H1 (cell line): ENCODE measurements around the gene CEACAM16. TPM values are rescaled to one million over a fixed set of nuclear protein-coding genes. Genes with fewer than 3 reads are reported as not detected.

ENCODE experiments used
- CTCF ChIA-PET: fragments of 300-600 bp; sonication (Branson Sonifier 250); formaldehyde crosslinking; loops from one replicate; lab custom pipeline; 2021; ENCODE audit not compliant: partially characterized antibody; lab: Charles Lee
- POLR2A ChIA-PET: fragments of 300-600 bp; sonication (Branson Sonifier 250); formaldehyde crosslinking; loops from one replicate; lab custom pipeline; 2021; ENCODE audit warnings: inconsistent platforms; ENCODE audit not compliant: partially characterized antibody; lab: Charles Lee
- DNase-seq, 2 experiments: peaks; one replicate each; pipeline versions ENCODE4 v3.0.0 to v3.0.0-alpha.2; 2010 to 2022; ENCODE audit warnings: low spot score in 2 of 2, low read depth in 1 of 2, mixed read lengths in 1 of 2
- FAIRE-seq: peaks from 2 replicates; lab custom pipeline; 2011; peaks lifted over from hg19 to GRCh38; lab: Jason Lieb, UNC
- H2AFZ ChIP-seq: 2 replicates; pipeline ENCODE4 v1.8.1; 2012; ENCODE audit warnings: low read length, inconsistent platforms
- H2AK5ac ChIP-seq: 2 replicates; pipeline ENCODE4 v1.6.1; 2013; ENCODE audit warnings: low read depth, low read length
- H2BK120ac ChIP-seq: replicated peaks from 2 replicates; pipeline ENCODE3; 2013; ENCODE audit warnings: low read depth, low read length, inconsistent platforms
- H2BK12ac ChIP-seq: 2 replicates; pipeline ENCODE4 v1.6.1; 2013; ENCODE audit warnings: low read depth, low read length
- H2BK15ac ChIP-seq: 2 replicates; pipeline ENCODE4 v1.6.1; 2013; ENCODE audit warnings: low read length
- H2BK20ac ChIP-seq: 2 replicates; pipeline ENCODE4 v1.6.1; 2013; ENCODE audit warnings: low read length
- H2BK5ac ChIP-seq: 2 replicates; pipeline ENCODE4 v1.6.1; 2013; ENCODE audit warnings: low read depth, low read length
- H3K14ac ChIP-seq: 2 replicates; pipeline ENCODE4 v1.6.1; 2013; ENCODE audit warnings: inconsistent platforms; ENCODE audit not compliant: insufficient read length
- H3K18ac ChIP-seq: 2 replicates; pipeline ENCODE4 v1.6.1; 2013; ENCODE audit warnings: low read length; ENCODE audit errors: extremely low read depth
- H3K23ac ChIP-seq: 2 replicates; pipeline ENCODE4 v1.6.1; 2013; ENCODE audit warnings: inconsistent platforms; ENCODE audit not compliant: insufficient read length
- H3K23me2 ChIP-seq: 2 replicates; pipeline ENCODE4 v1.6.1; 2013; ENCODE audit warnings: low read depth, low read length
- H3K27ac ChIP-seq: 2 replicates; pipeline ENCODE4 v1.6.1; 2011; ENCODE audit warnings: low read depth, low read length, inconsistent platforms
- H3K27me3 ChIP-seq, 4 experiments: replicated peaks in 1 of 4; 1 replicate in 1 of 4; 2 replicates in 3 of 4; pipeline versions ENCODE4 v1.6.1 to v1.8.1; 2011 to 2013; ENCODE audit warnings: low read length in 3 of 4, mild to moderate bottlenecking in 3 of 4, inconsistent platforms in 2 of 4, mixed read lengths in 2 of 4, moderate library complexity in 1 of 4; ENCODE audit not compliant: control insufficient read depth in 3 of 4, insufficient read depth in 3 of 4; ENCODE audit errors: extremely low read depth in 1 of 4
- H3K36me3 ChIP-seq, 4 experiments: 2 replicates each; pipeline versions ENCODE4 v1.6.1 to v1.8.1; 2011 to 2013; ENCODE audit warnings: mild to moderate bottlenecking in 4 of 4, low read length in 3 of 4, moderate library complexity in 2 of 4, control low read depth in 1 of 4, inconsistent platforms in 1 of 4; ENCODE audit not compliant: insufficient read depth in 4 of 4, control insufficient read depth in 2 of 4
- H3K4ac ChIP-seq: replicated peaks from 2 replicates; pipeline ENCODE3; 2013; ENCODE audit warnings: low read length, low read depth, mixed read lengths, inconsistent platforms; ENCODE audit not compliant: insufficient read length
- H3K4me1 ChIP-seq, 4 experiments: replicated peaks in 1 of 4; 1 replicate in 1 of 4; 2 replicates in 3 of 4; pipeline versions ENCODE4 v1.6.1 to v1.8.1; 2011 to 2013; ENCODE audit warnings: low read length in 3 of 4, inconsistent platforms in 2 of 4, mixed read lengths in 1 of 4; ENCODE audit not compliant: insufficient read depth in 4 of 4, control insufficient read depth in 3 of 4
- H3K4me2 ChIP-seq, 2 experiments: 2 replicates each; pipeline versions ENCODE4 v1.6.1 to v1.8.1; 2011 to 2013; ENCODE audit warnings: low read depth in 2 of 2, low read length in 2 of 2, control low read depth in 1 of 2, inconsistent platforms in 1 of 2, mild to moderate bottlenecking in 1 of 2; ENCODE audit not compliant: insufficient read depth in 1 of 2
- H3K4me3 ChIP-seq, 4 experiments: fragments of 200-600, 300-600 bp in 1 of 4; sonication (generic), shearing (Covaris generic), sonication (Bioruptor Twin) in 1 of 4; 2 replicates each; pipeline versions ENCODE4 v1.5.1 to v1.8.1; 2011 to 2016; ENCODE audit warnings: low read length in 4 of 4, low read depth in 3 of 4, control low read depth in 2 of 4, inconsistent platforms in 2 of 4, mild to moderate bottlenecking in 2 of 4, mixed read lengths in 1 of 4, moderate library complexity in 1 of 4; ENCODE audit not compliant: insufficient read depth in 2 of 4; ENCODE audit errors: extremely low read depth in 1 of 4
- H3K56ac ChIP-seq: replicated peaks from 2 replicates; pipeline ENCODE3; 2013; ENCODE audit warnings: low read depth, mild to moderate bottlenecking, mixed read lengths, low read length, inconsistent platforms; ENCODE audit not compliant: insufficient read length
- H3K79me1 ChIP-seq: 2 replicates; pipeline ENCODE4 v1.6.1; 2013; ENCODE audit warnings: low read depth, low read length, control low read depth
- H3K79me2 ChIP-seq, 2 experiments: 2 replicates each; pipeline versions ENCODE4 v1.6.1 to v1.8.1; 2012 to 2013; ENCODE audit warnings: low read length in 2 of 2, mild to moderate bottlenecking in 2 of 2, inconsistent platforms in 1 of 2; ENCODE audit not compliant: insufficient read depth in 2 of 2, control insufficient read depth in 1 of 2
- H3K9ac ChIP-seq, 4 experiments: replicated peaks in 1 of 4; 1 replicate in 1 of 4; 2 replicates in 3 of 4; pipeline versions ENCODE4 v1.6.1 to v1.8.1; 2011 to 2013; ENCODE audit warnings: low read depth in 3 of 4, low read length in 3 of 4, control low read depth in 2 of 4, mild to moderate bottlenecking in 2 of 4, moderate library complexity in 2 of 4, inconsistent platforms in 1 of 4; ENCODE audit errors: extremely low read depth in 1 of 4
- H3K9me3 ChIP-seq, 2 experiments: 2 replicates each; pipeline versions ENCODE4 v1.6.1 to v1.8.1; 2012 to 2013; ENCODE audit warnings: mild to moderate bottlenecking in 2 of 2, moderate library complexity in 2 of 2, control low read depth in 1 of 2, inconsistent platforms in 1 of 2, low read depth in 1 of 2, low read length in 1 of 2, mixed read lengths in 1 of 2; ENCODE audit not compliant: insufficient read depth in 2 of 2
- H4K20me1 ChIP-seq, 2 experiments: replicated peaks in 1 of 2; 2 replicates each; pipeline versions ENCODE3 to v1.8.1; 2011 to 2013; ENCODE audit warnings: inconsistent platforms in 2 of 2, low read length in 2 of 2, mild to moderate bottlenecking in 1 of 2; ENCODE audit not compliant: insufficient read depth in 2 of 2, control insufficient read depth in 1 of 2
- H4K5ac ChIP-seq: 2 replicates; pipeline ENCODE4 v1.6.1; 2013; ENCODE audit warnings: low read length, low read depth, mixed read lengths, inconsistent platforms; ENCODE audit not compliant: insufficient read length
- H4K8ac ChIP-seq: 2 replicates; pipeline ENCODE4 v1.8.0; 2013; ENCODE audit warnings: mild to moderate bottlenecking, moderate library complexity, low read length, inconsistent platforms; ENCODE audit not compliant: insufficient read depth; ENCODE audit errors: extremely low read depth
- H4K91ac ChIP-seq: replicated peaks from 2 replicates; pipeline ENCODE3; 2013; ENCODE audit warnings: low read length, mixed read lengths, inconsistent platforms; ENCODE audit not compliant: insufficient read length
- HDAC6 ChIP-seq: IDR thresholded peaks from one replicate; pipeline ENCODE4 v1.7.1; 2012; ENCODE audit warnings: low read depth, mild to moderate bottlenecking, inconsistent platforms, low read length, moderate library complexity
- WGBS, 2 experiments: shearing (Covaris generic) in 1 of 2; methylation state at CpG; one replicate each; pipeline versions ENCODE4 v1.1.6 to v1.1.7; 2013 to 2015; ENCODE audit warnings: low lambda C conversion rate in 2 of 2, mixed read lengths in 2 of 2, inconsistent platforms in 1 of 2, low coverage in 1 of 2, missing lambda C conversion rate in 1 of 2; ENCODE audit not compliant: insufficient replicate concordance in 2 of 2, insufficient coverage in 1 of 2, insufficient read length in 1 of 2; ENCODE audit errors: extremely low coverage in 1 of 2, missing lambda C conversion rate in 1 of 2; 5-methylcytosine and 5-hydroxymethylcytosine counted together
- polyA plus RNA-seq, 7 experiments: library from polyadenylated mRNA; depleted of rRNA in 3 of 7; stranded (reverse) in 5 of 7; unstranded in 2 of 7; fragments of >200 nt in 5 of 7; fragments of 200-250 nt in 2 of 7; gene quantifications; 1 replicate in 5 of 7; 2 replicates in 1 of 7; 4 replicates in 1 of 7; pipeline versions ENCODE4 v1.2.1 to v1.2.3, GENCODE V29; 2011 to 2013; ENCODE audit warnings: missing spikeins in 2 of 7, mixed read lengths in 2 of 7
- total RNA-seq: library from RNA; stranded (reverse); fragmentation: NEBNext Ultra II Directional; extraction: Animal tissue kit (Norgen Biotek cat#: 25700); gene quantifications from 2 replicates; pipeline ENCODE4 v1.2.1, GENCODE V29; 2021

CEACAM16 gene
- total and polyA plus RNA-seq, 2 of the 8 experiments (the other 6 are each of a cell fraction or from before 2014, with no cell fraction given), result not detected

DNA sequence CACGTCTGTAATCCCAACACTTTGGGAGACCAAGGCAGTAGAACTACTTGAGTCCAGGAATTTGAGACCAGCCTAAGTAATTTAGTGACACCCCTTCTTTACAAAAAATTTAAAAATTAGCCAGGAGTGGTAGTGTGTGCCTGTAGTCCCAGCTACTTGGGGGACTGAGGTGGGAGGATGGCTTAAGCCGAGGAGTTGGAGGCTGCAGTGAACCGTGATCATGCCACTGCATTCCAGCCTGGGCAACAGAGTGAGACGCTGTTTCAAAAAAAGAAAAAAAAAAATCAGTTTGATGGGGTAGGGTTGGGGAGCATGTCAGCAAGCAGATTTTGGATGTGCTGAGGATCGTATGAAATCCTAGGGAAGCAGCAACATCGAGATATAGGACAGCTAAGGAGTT lies 23.4 kb upstream of the CEACAM16 start:
- Histone ChIP-seq H2BK120ac (no peak overlapping the region), H3K4me3 (no peak overlapping the region), H2BK5ac (no peak overlapping the region), H3K9ac (no peak overlapping the region), H3K9me3 (no peaks in the 10 kb centered on the region), H3K4me1 (no peaks in the 10 kb centered on the region), H3K36me3 (no peaks in the 10 kb centered on the region), H3K4ac (no peak overlapping the region), H4K5ac (no peak overlapping the region), H2AK5ac (no peak overlapping the region), H3K79me1 (no peaks in the 10 kb centered on the region; the same call in 1 of the 2 replicates), H3K4me2 (no peak overlapping the region), H2BK12ac (no peak overlapping the region), H2AFZ (no peak overlapping the region), H4K20me1 (no peaks in the 10 kb centered on the region), H3K18ac (no peak overlapping the region), H3K14ac (no peak overlapping the region), H4K8ac (no peak overlapping the region), H3K23ac (no peak overlapping the region), H2BK15ac (no peak overlapping the region), H3K79me2 (no peaks in the 10 kb centered on the region), H3K56ac (no peak overlapping the region), H3K23me2 (no peaks in the 10 kb centered on the region), H2BK20ac (no peak overlapping the region), H4K91ac (no peak overlapping the region), H3K27me3 (no peaks in the 10 kb centered on the region), H3K27ac (no peak overlapping the region)
- TF ChIP-seq HDAC6, result no peak
- ChIA-PET CTCF (interaction anchor here (0.7 to 2.3 kb wide), 10 partner anchors 9 to 895 kb away, joined by 3 to 9 read pairs (median 3); no protein-coding TSS in a partner anchor), POLR2A (no interaction called here)
- no peak for FAIRE-seq
- DNase-seq, result no peak
- WGBS, 2 experiments, result 82% methylated on average over 6 of the region's 6 CpGs; no CpG with 5 or more reads in 1 of the 2 experiments
